IPS-NIHi7 (cell line): Measurements from ENCODE around the gene SLC41A1.

Experiments used
- DNase-seq: peaks from one replicate; pipeline ENCODE4 v3.0.0; 2012; ENCODE audit warnings: mixed read lengths; ENCODE audit errors: extremely low spot score

The SLC41A1 gene

GRCh38 chr1:205822397-205822796 is 9.4 kb upstream of the SLC41A1 start:
- no peak for DNase-seq

- no peak for DNase-seq
Measured at GRCh38 chr1:205817988-205818387, 5.0 kb upstream of the SLC41A1 start.

- no peak for DNase-seq
Measured at GRCh38 chr1:205817364-205817763, 4.4 kb upstream of the SLC41A1 start.

GRCh38 chr1:205813755-205814058 is 709 bp upstream of the SLC41A1 start:
- no peak for DNase-seq

GRCh38 chr1:205812271-205812877 is 624 bp downstream of the SLC41A1 start:
- DNase-seq = peak; percentile 70

GRCh38 chr1:205811660-205812059 is 1.3 kb downstream of the SLC41A1 start:
- no peak for DNase-seq

GRCh38 chr1:205810448-205811157 is 2.4 kb downstream of the SLC41A1 start:
- DNase-seq = peak; percentile 53

- DNase-seq = no peak
Measured at GRCh38 chr1:205809942-205810345, 3.1 kb downstream of the SLC41A1 start.

GRCh38 chr1:205809469-205809868 is 3.5 kb downstream of the SLC41A1 start:
- DNase-seq = no peak

GRCh38 chr1:205805082-205805711 is 7.8 kb downstream of the SLC41A1 start:
- no peak for DNase-seq

GRCh38 chr1:205804605-205805004 is 8.4 kb downstream of the SLC41A1 start:
- DNase-seq = no peak

GRCh38 chr1:205803986-205804385 is 9.0 kb downstream of the SLC41A1 start:
- DNase-seq = no peak

GRCh38 chr1:205802060-205802459 is 10.9 kb downstream of the SLC41A1 start:
- no peak for DNase-seq

- DNase-seq = no peak
Measured at GRCh38 chr1:205800981-205801703, 11.9 kb downstream of the SLC41A1 start.

GRCh38 chr1:205800427-205800826 is 12.6 kb downstream of the SLC41A1 start:
- no peak for DNase-seq

- no peak for DNase-seq
Measured at GRCh38 chr1:205798577-205798976, 14.4 kb downstream of the SLC41A1 start.

- DNase-seq = no peak
Measured at GRCh38 chr1:205797168-205797567, 15.8 kb downstream of the SLC41A1 start.

GRCh38 chr1:205794011-205794730 is 18.8 kb downstream of the SLC41A1 start:
- DNase-seq = no peak

- DNase-seq = no peak
Measured at GRCh38 chr1:205792961-205793673, 19.9 kb downstream of the SLC41A1 start.

GRCh38 chr1:205792481-205792881 is 20.5 kb downstream of the SLC41A1 start:
- no peak for DNase-seq

- peak; percentile 87 for DNase-seq
Measured at GRCh38 chr1:205791568-205792180, 21.3 kb downstream of the SLC41A1 start.
